Measurements from ENCODE around the gene HGD.
"Not testable (repeated sequence)": the region's sequence is repeated elsewhere in the genome, so short reads cannot be mapped to it uniquely, and the experiment has no call there.

Gene HGD

DNA sequence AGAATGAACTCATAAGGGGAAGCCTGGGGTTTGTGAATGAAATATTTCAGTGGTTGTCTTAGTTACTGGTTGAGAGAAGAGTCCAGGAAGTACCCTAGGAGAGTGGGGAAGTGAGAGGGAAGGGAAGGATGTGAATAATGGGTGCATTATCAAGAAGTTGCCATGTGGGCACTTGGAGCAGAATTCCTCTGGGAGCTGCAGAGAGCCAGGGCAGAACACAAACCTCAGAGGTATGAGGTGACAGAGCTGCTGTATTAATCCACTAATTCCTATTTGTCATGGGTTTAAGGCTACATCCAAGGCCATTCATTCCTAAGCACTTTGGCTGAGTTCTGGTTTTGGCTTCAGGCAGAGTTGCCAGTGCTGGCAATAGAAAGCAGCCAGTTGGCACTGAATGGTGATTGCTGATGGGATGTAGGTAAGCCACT lies 56.9 kb downstream of the HGD start:
- no peak for FAIRE-seq

DNA sequence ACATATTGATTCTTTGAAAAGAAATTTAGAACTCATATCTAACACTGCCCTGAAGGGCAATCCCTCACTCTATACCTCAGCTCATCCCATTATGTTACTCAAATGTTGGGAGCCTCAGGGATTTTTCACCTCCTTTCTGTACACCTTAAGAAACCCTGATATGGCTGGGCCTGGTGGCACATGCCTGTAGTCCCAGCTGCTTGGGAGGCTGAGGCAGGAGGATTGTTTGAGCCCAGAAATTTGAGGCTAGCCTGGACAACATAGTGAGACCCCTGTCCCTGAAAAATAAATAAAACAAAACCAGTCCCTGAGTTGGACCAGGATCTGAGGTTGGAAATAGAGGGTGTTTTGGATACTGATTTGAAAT lies 58.3 kb downstream of the HGD start:
- FAIRE-seq, result no peak
- DNase-seq (ENCODE audit: insufficient read length), result no peak
- TF ChIP-seq POLR2AphosphoS5 (IDR thresholded peaks at IDR 0.05; ENCODE audit: low read depth, low read length) (no peak), TAF1 (IDR thresholded peaks at IDR 0.05; ENCODE audit: borderline replicate concordance, low read depth, low read length) (no peak), POLR2A (IDR thresholded peaks at IDR 0.05; ENCODE audit: low read depth, low read length) (no peak)

More for the DNA sequence above, 56.9 kb downstream of the HGD start:
- no peak for DNase-seq (ENCODE audit: insufficient read length)
- TF ChIP-seq POLR2A (IDR thresholded peaks at IDR 0.05; ENCODE audit: low read depth, low read length), result no peak
- no peak for TF ChIP-seq POLR2AphosphoS5 (IDR thresholded peaks at IDR 0.05; ENCODE audit: low read depth, low read length)
- TF ChIP-seq TAF1 (IDR thresholded peaks at IDR 0.05; ENCODE audit: borderline replicate concordance, low read depth, low read length), result no peak

DNA sequence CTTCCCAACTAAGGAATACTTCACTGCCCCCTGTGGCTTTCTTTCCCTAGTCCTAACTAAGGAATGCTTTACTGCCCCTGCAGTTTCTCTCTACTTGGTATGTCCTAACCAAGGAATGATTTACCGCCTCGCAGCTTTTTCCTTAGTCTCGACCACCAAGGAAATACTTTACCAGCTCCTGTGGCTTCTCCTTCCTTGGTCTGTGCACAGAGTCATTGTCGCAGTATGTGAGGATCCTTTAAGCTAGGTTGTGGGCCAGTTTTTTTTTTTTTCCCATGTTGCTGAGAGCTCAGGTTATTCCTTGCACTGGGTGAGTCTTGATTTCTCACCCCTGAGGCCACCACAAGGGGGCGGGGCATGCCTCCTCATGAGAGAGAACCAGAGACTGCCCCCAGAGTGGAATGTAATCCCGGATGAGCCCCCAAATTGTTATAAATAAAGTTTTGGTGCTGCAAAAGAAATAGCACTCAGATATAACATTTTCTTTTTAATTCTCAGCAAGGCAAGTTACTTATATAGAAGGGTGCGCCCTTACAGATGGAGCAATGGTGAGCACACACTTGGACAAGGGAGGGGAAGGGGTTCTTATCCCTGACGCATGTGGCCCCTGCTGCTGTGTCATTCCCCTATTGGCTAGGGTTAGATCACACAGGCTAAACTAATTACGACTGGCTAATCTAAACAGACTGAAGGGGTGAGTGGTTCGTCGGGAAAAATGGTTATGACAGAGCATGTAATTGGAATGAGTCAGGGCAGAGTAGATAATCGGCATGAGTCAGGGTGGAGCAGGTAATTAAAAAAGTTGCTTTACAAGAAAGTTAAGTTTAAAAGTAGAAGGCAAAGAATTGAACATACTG lies 58.9 kb downstream of the HGD start:
- no peak for TF ChIP-seq POLR2AphosphoS5 (IDR thresholded peaks at IDR 0.05; ENCODE audit: low read depth, low read length)
- no peak for TF ChIP-seq TAF1 (IDR thresholded peaks at IDR 0.05; ENCODE audit: borderline replicate concordance, low read depth, low read length)
- no peak for TF ChIP-seq POLR2A (IDR thresholded peaks at IDR 0.05; ENCODE audit: low read depth, low read length)
- no peak for DNase-seq (ENCODE audit: insufficient read length)
- FAIRE-seq, result no peak

DNA sequence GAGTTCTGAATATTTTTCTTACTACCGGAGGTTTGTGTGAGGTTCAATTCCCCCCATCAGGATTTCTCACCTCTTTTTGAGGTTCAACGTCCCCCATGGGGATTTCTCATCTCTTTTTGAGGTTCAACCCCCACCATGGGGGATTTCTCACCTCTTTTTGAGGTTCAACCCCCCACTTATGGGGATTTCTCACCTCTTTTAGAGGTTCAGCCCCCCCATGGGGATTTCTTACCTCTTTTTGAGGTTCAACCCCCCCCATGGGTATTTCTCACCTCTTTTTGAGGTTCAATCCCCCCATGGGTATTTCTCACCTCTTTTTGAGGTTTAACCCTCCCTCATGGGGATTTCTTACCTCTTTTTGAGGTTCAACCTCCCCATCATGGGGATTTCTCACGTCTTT lies 59.6 kb downstream of the HGD start:
- FAIRE-seq, result no peak
- TF ChIP-seq POLR2AphosphoS5 (IDR thresholded peaks at IDR 0.05; ENCODE audit: low read depth, low read length) (no peak), POLR2A (IDR thresholded peaks at IDR 0.05; ENCODE audit: low read depth, low read length) (no peak)
- DNase-seq (ENCODE audit: insufficient read length), result no peak

DNA sequence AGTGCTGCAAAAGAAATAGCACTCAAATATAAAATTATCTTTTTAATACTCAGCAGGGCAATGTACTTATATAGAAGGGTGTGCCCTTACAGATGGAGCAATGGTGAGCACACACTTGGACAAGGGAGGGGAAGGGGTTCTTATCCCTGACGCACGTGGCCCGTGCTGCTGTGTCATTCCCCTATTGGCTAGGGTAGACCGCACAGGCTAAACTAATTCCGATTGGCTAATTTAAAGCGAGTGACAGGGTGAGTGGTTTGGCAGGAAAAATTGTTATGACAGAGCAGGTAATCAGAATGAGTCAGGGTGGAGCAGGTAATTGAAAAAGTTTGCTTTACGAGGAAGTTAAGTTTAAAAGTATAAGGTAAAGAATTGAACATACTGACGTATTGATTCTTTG lies 65.3 kb downstream of the HGD start:
- FAIRE-seq; DNase-seq (ENCODE audit: insufficient read length): not testable (repeated sequence)

DNA sequence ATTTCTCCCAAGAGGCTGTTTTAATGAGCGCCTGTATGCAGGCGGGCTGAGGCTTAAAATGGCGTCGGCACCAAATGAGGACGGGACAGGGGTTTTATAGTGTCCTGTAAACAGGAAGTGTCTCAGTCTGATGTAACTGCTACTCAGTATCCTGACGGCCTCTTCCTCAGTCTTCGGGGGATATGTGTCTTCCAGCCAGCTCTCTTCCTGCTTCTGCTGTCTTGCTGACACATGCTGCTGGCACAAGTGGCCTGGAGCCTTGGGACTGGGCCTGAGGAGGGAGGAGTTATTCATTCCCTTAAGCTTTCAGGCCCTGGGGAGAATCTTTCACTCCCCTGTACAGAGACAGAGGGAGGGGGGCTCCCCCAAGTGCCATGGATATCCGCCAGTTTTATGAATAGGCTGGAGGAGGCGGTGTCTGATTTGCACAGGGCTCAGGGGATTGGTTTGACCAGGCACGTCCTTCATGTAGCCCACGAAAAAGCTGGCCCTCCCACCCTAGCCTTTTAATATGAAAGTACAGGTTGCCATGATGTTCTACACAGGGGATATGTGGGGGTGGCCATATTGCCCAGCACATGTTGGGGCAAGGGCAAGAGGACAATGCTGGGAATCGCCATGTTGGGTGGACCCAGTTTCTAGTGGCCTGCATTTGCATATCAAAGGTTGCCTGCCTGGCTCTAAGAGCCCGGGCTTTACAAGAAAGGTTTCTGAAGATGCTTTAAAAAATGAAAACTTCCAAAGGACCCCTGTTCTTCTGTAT lies 66.0 kb downstream of the HGD start:
- no peak for DNase-seq (ENCODE audit: insufficient read length)
- no peak for TF ChIP-seq POLR2A (IDR thresholded peaks at IDR 0.05; ENCODE audit: low read depth, low read length)
- TF ChIP-seq TAF1 (IDR thresholded peaks at IDR 0.05; ENCODE audit: borderline replicate concordance, low read depth, low read length), result no peak
- TF ChIP-seq POLR2AphosphoS5 (IDR thresholded peaks at IDR 0.05; ENCODE audit: low read depth, low read length), result no peak
- no peak for FAIRE-seq

DNA sequence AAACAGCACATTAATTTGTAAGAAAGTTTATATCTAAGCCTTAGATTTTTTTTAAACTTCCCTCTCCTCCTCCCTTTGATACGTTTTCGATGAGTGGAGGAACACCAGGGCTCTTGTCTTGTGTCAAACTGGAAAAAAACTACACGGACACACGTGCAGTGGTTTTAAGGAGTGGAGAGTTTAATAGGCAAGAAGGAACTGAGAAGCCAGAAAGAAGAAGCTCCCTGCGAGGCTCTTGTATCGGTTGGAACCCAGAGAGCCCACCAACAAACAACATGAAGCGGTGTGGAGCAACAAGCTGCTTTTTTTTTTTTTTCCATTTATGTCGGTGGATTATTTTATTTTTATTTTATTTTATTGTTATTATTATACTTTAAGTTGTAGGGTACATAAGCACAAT lies 67.3 kb downstream of the HGD start:
- DNase-seq (ENCODE audit: insufficient read length) (no peak), FAIRE-seq (no peak)
- TF ChIP-seq POLR2AphosphoS5 (IDR thresholded peaks at IDR 0.05; ENCODE audit: low read depth, low read length), result no peak
- no peak for TF ChIP-seq POLR2A (IDR thresholded peaks at IDR 0.05; ENCODE audit: low read depth, low read length)

DNA sequence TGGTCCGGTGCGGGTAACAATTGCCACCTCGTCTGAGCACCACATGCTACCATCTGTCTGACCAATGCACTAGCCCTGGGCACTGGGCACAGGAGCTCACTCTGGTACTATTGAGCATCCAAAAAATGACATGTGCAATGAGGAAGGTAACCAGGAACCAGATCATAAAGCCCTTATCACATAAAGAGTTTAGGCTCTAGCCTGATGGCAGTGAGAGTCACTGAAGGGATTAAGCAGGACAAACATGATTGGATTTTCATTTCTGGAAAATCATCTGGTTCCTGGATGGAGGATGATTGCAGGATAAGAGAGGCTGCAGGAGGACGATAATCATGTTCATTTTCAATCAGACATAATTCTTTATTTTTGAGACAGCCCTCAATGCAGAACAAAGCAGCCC lies 73.5 kb downstream of the HGD start:
- no peak for DNase-seq (ENCODE audit: insufficient read length)
- no peak for FAIRE-seq
- TF ChIP-seq TAF1 (IDR thresholded peaks at IDR 0.05; ENCODE audit: borderline replicate concordance, low read depth, low read length), result no peak
- no peak for TF ChIP-seq POLR2A (IDR thresholded peaks at IDR 0.05; ENCODE audit: low read depth, low read length)
- no peak for TF ChIP-seq POLR2AphosphoS5 (IDR thresholded peaks at IDR 0.05; ENCODE audit: low read depth, low read length)

DNA sequence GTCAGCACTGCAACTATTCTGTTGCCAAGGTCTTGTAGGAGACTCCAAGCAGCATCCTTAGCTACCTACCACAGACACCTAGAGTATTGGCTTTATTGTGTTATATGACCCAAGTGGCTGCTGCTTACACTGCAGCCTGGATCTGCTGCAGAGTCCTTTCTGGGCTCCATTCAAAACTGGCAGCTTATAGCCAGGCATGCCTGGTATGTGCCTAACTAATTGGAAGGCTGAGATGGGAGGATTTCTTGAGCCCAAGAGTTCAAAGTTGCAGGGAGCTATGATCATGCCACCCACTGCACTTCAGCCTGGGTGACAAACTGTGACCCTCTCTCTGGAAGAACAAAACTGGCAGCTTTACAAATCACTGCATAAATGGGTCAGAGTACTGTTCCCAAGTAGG lies 77.3 kb downstream of the HGD start:
- TF ChIP-seq POLR2A (IDR thresholded peaks at IDR 0.05; ENCODE audit: low read depth, low read length) (no peak), TAF1 (IDR thresholded peaks at IDR 0.05; ENCODE audit: borderline replicate concordance, low read depth, low read length) (no peak), POLR2AphosphoS5 (IDR thresholded peaks at IDR 0.05; ENCODE audit: low read depth, low read length) (no peak)
- DNase-seq (ENCODE audit: insufficient read length) (no peak), FAIRE-seq (no peak)

DNA sequence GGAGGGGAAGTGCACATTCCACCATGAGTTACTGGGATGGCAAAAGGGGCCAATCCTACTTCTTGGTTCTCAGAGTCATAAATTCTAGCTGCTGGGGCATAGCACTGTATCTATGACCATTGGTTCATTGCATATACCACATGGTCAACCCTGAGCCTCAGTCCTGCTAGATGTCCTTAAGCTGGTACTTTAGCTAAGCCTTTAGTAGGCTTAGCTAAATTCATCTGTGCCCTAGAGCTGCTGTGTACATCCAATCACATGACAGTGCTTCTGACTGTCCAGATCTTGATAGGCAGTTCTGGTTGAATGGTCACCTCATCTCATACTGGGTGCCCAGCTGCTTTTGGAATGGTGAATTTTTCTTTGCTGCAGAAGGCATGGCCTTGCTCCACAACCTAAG lies 77.7 kb downstream of the HGD start:
- DNase-seq (ENCODE audit: insufficient read length), result no peak
- FAIRE-seq, result no peak
- TF ChIP-seq POLR2AphosphoS5 (IDR thresholded peaks at IDR 0.05; ENCODE audit: low read depth, low read length), result no peak
- TF ChIP-seq TAF1 (IDR thresholded peaks at IDR 0.05; ENCODE audit: borderline replicate concordance, low read depth, low read length), result no peak
- TF ChIP-seq POLR2A (IDR thresholded peaks at IDR 0.05; ENCODE audit: low read depth, low read length), result no peak

DNA sequence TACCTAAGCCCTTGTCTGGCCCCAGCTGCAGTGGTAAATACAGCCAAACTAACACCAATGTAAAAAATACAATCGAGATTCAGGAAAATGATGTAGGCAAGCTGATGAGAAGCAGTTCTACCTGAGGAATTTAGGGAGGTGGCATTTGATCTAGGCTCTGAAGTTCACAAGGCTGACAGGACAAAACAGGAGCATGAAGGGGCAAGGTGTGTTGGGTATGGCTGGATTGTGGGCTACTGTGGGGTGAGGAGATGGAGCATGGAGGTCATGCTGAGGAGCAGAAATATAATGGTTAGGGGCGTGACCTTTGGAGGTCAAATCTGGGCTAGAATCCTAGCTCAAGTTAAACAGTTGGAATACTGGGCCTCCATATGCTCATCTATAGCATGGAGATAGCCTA lies 79.4 kb downstream of the HGD start:
- no peak for DNase-seq (ENCODE audit: insufficient read length)
- FAIRE-seq, result no peak
- TF ChIP-seq TAF1 (IDR thresholded peaks at IDR 0.05; ENCODE audit: borderline replicate concordance, low read depth, low read length) (no peak), POLR2AphosphoS5 (IDR thresholded peaks at IDR 0.05; ENCODE audit: low read depth, low read length) (peak; percentile 78), POLR2A (IDR thresholded peaks at IDR 0.05; ENCODE audit: low read depth, low read length) (peak; percentile 64)

DNA sequence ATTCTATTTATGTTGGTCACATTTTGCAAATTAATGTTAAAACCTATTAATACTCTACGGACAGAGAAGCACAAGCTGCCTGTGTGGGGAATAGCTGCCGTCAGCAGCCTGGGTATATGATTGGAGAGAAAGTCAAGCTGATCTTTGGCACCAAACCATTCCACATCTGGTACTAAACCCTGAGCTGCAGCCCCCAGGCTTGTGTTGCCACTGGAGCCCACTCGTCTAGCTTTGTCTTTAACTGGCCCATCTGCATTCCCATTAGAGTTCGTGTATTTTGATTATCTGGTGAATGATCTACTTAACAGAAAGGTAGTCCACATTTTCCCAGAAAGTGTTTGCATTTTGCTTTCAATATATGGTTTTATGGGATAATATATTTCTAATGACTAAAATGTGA lies 80.5 kb downstream of the HGD start:
- TF ChIP-seq TAF1 (IDR thresholded peaks at IDR 0.05; ENCODE audit: borderline replicate concordance, low read depth, low read length) (no peak), POLR2A (IDR thresholded peaks at IDR 0.05; ENCODE audit: low read depth, low read length) (no peak), POLR2AphosphoS5 (IDR thresholded peaks at IDR 0.05; ENCODE audit: low read depth, low read length) (no peak)
- FAIRE-seq (no peak), DNase-seq (ENCODE audit: insufficient read length) (no peak)

All from GM12892 (cell line).